GM12878 (cell line): ENCODE measurements around the gene STXBP4. TPM values are rescaled to one million over a fixed set of nuclear protein-coding genes. Genes with fewer than 3 reads are reported as not detected.

Source experiments
- ATAC-seq: fragments of 200-7000 bp; cut with Tn5 transposase; 3 replicates; pipeline ENCODE4 v1.9.1; 2020; ENCODE audit warnings: mild to moderate bottlenecking, moderate library complexity
- BruUV-seq: library from RNA; stranded (reverse); fragments of 400-500 nt; replicated peaks from 2 replicates; lab custom pipeline; 2021; lab: Mats Ljungman, UMichigan
- CTCF ChIA-PET: fragments of 300-600 bp; sonication (Branson Sonifier 250); formaldehyde crosslinking; extraction: SDS; loops from one replicate; lab custom pipeline; 2021; ENCODE audit warnings: inconsistent platforms; lab: Yijun Ruan, JAX
- POLR2A ChIA-PET: fragments of 350-600 bp; formaldehyde crosslinking; extraction: SDS; loops from one replicate; lab custom pipeline; 2021; ENCODE audit warnings: inconsistent platforms; lab: Charles Lee
- RAD21 ChIA-PET: fragments of 300-600 bp; sonication (Branson Sonifier 250); formaldehyde crosslinking; loops from one replicate; lab custom pipeline; 2023; ENCODE audit warnings: antibody characterized with exemption; ENCODE audit not compliant: unreplicated experiment; lab: Charles Lee
- SMC1A ChIA-PET: fragments of 300-600 bp; sonication (Branson Sonifier 250); formaldehyde crosslinking; loops from one replicate; lab custom pipeline; 2023; ENCODE audit not compliant: unreplicated experiment, uncharacterized antibody; lab: Charles Lee
- DNase-seq: peaks from one replicate; pipeline ENCODE4 v3.0.0-alpha.2; 2011; ENCODE audit warnings: low read depth, low spot score
- FAIRE-seq: peaks from 3 replicates; lab custom pipeline; 2011; peaks lifted over from hg19 to GRCh38; lab: Jason Lieb, UNC
- H2AFZ ChIP-seq: 2 replicates; pipeline ENCODE4 v1.6.0; 2011; ENCODE audit warnings: low read depth, low read length, control low read depth; ENCODE audit not compliant: control insufficient read depth
- H3K27ac ChIP-seq: 2 replicates; pipeline ENCODE4 v1.5.1; 2011; ENCODE audit warnings: control low read depth; ENCODE audit not compliant: control insufficient read depth, insufficient read depth
- H3K27me3 ChIP-seq, 2 experiments: replicated peaks in 1 of 2; 2 replicates each; pipeline versions ENCODE4 v1.6.0 to v1.6.1; 2011; ENCODE audit warnings: low read length in 1 of 2; ENCODE audit not compliant: control insufficient read depth in 2 of 2, insufficient read depth in 2 of 2
- H3K36me3 ChIP-seq, 2 experiments: 2 replicates each; pipeline ENCODE4 v1.5.1; 2011; ENCODE audit warnings: low read length in 1 of 2; ENCODE audit not compliant: control insufficient read depth in 2 of 2, insufficient read depth in 2 of 2
- H3K4me1 ChIP-seq: 2 replicates; pipeline ENCODE4 v1.6.1; 2011; ENCODE audit warnings: mild to moderate bottlenecking, low read length, moderate library complexity, mixed read lengths; ENCODE audit not compliant: control insufficient read depth, insufficient read depth
- H3K4me2 ChIP-seq: 2 replicates; pipeline ENCODE4 v1.6.0; 2011; ENCODE audit warnings: control low read depth; ENCODE audit not compliant: control insufficient read depth, insufficient read depth
- H3K4me3 ChIP-seq: fragments of 200-600 bp; sonication (generic); 2 replicates; pipeline ENCODE4 v1.5.1; 2016
- H3K79me2 ChIP-seq: 2 replicates; pipeline ENCODE4 v1.6.0; 2011; ENCODE audit warnings: low read length; ENCODE audit not compliant: control insufficient read depth, insufficient read depth
- H3K9ac ChIP-seq: 2 replicates; pipeline ENCODE4 v1.8.0; 2011; ENCODE audit warnings: low read length, control low read depth, mixed read lengths; ENCODE audit not compliant: control insufficient read depth, insufficient read depth
- H3K9me3 ChIP-seq: replicated peaks from 3 replicates; pipeline ENCODE4 v1.5.1; 2011; ENCODE audit warnings: mild to moderate bottlenecking, low read length; ENCODE audit not compliant: control insufficient read depth, insufficient read depth
- H4K20me1 ChIP-seq: 2 replicates; pipeline ENCODE4 v1.6.0; 2011; ENCODE audit not compliant: control insufficient read depth, insufficient read depth
- BRCA1 ChIP-seq: IDR thresholded peaks from 2 replicates; pipeline ENCODE4 v1.6.1; 2011; ENCODE audit warnings: low read depth, low read length, improper control_type of control experiment
- CHD2 ChIP-seq: IDR thresholded peaks from 2 replicates; pipeline ENCODE4 v1.6.1; 2011; ENCODE audit warnings: low read depth, low read length, improper control_type of control experiment, borderline replicate concordance
- FOS ChIP-seq: IDR thresholded peaks from 3 replicates; pipeline ENCODE4 v1.6.1; 2011; ENCODE audit warnings: borderline replicate concordance; ENCODE audit not compliant: insufficient read length; ENCODE audit errors: extremely low read depth
- NR2C2 ChIP-seq: IDR thresholded peaks from 2 replicates; pipeline ENCODE4 v1.6.1; 2011; ENCODE audit warnings: borderline replicate concordance, low read depth; ENCODE audit not compliant: control insufficient read depth, insufficient read length
- RCOR1 ChIP-seq: conservative IDR thresholded peaks from 2 replicates; pipeline ENCODE4 v1.6.1; 2012; ENCODE audit warnings: low read depth, low read length, improper control_type of control experiment
- SIX5 ChIP-seq: IDR thresholded peaks from 2 replicates; pipeline ENCODE4 v1.6.1; 2011; ENCODE audit warnings: mild to moderate bottlenecking, low read depth, low read length, moderate library complexity; ENCODE audit not compliant: severe bottlenecking
- SRF ChIP-seq, 2 experiments: IDR thresholded peaks; 2 replicates each; pipeline ENCODE4 v1.6.1; 2011; ENCODE audit warnings: low read depth in 2 of 2, low read length in 2 of 2, mild to moderate bottlenecking in 1 of 2, moderate library complexity in 1 of 2
- TARDBP ChIP-seq: IDR thresholded peaks from 2 replicates; pipeline ENCODE4 v1.6.1; 2016; ENCODE audit warnings: borderline replicate concordance
- TCF3 ChIP-seq: IDR thresholded peaks from 2 replicates; pipeline ENCODE4 v1.6.1; 2012; ENCODE audit warnings: low read depth, mild to moderate bottlenecking, low read length, borderline replicate concordance; ENCODE audit not compliant: insufficient read depth
- ZNF384 ChIP-seq: IDR thresholded peaks from 2 replicates; pipeline ENCODE4 v1.6.1; 2012; ENCODE audit warnings: low read depth, mild to moderate bottlenecking, low read length, improper control_type of control experiment, borderline replicate concordance
- WGBS: methylation state at CpG from one replicate; pipeline ENCODE4 v1.1.6; 2016; ENCODE audit warnings: low lambda C conversion rate; ENCODE audit not compliant: insufficient replicate concordance, insufficient coverage; ENCODE audit errors: missing lambda C conversion rate; 5-methylcytosine and 5-hydroxymethylcytosine counted together
- in situ Hi-C: fragments of 300-500 bp; cut with MboI; formaldehyde crosslinking; loops from 9 replicates; pipeline ENCODE4 v1.14.3; 2018; ENCODE audit warnings: mixed read lengths
- intact Hi-C: fragments of 100-400 bp; cut with micrococcal nuclease; formaldehyde crosslinking; loops from one replicate; pipeline ENCODE4 v1.14.2; 2022; ENCODE audit not compliant: unreplicated experiment
- polyA plus RNA-seq, 11 experiments: library from polyadenylated mRNA; depleted of rRNA in 4 of 11; unstranded in 6 of 11; stranded (reverse) in 5 of 11; fragments of >200 nt; fragmentation: Nextera tagmentation in 4 of 11; fragmentation: Illumina TruSeq in 1 of 11; extraction: Ambion mirVana in 4 of 11; extraction: Trizol in 1 of 11; gene quantifications; 1 replicate in 1 of 11; 2 replicates in 10 of 11; pipeline versions ENCODE4 v1.2.1 to v1.2.3, GENCODE V29; 2011 to 2016; ENCODE audit warnings: inconsistent platforms in 2 of 11, missing spikeins in 2 of 11, low read depth in 1 of 11
- total RNA-seq, 4 experiments: library from RNA; depleted of rRNA in 3 of 4; stranded (reverse); fragments of >200 nt in 3 of 4; fragmentation: Illumina TruSeq in 1 of 4; extraction: Trizol in 1 of 4; gene quantifications; 2 replicates each; pipeline versions ENCODE4 v1.2.1 to v1.2.3, GENCODE V29; 2013 to 2021
- TF ChIP-seq, protein P1 (sequence below): fragments of 450-650 bp; IDR thresholded peaks from 2 replicates; pipeline ENCODE4 v1.6.1; 2018; ENCODE audit warnings: borderline replicate concordance, mild to moderate bottlenecking; ENCODE audit not compliant: partially characterized antibody
- TF ChIP-seq, protein P2 (sequence below): IDR thresholded peaks from 2 replicates; pipeline ENCODE4 v1.6.1; 2011; ENCODE audit warnings: low read depth, mild to moderate bottlenecking, low read length, moderate library complexity, borderline replicate concordance; ENCODE audit errors: extremely low read depth
- TF ChIP-seq, protein P3 (sequence below): IDR thresholded peaks from 2 replicates; pipeline ENCODE4 v1.6.1; 2012; ENCODE audit warnings: mild to moderate bottlenecking, low read depth, low read length
- TF ChIP-seq, protein P4 (sequence below): fragments of 450-650 bp; IDR thresholded peaks from 2 replicates; pipeline ENCODE4 v1.6.1; 2016; ENCODE audit warnings: mild to moderate bottlenecking

STXBP4 gene
- total and polyA plus RNA-seq, 10 of the 15 experiments (the other 5 are each of a cell fraction or from before 2014, with no cell fraction given) = 4.3 to 11.0 (median 6.7) TPM

DNA sequence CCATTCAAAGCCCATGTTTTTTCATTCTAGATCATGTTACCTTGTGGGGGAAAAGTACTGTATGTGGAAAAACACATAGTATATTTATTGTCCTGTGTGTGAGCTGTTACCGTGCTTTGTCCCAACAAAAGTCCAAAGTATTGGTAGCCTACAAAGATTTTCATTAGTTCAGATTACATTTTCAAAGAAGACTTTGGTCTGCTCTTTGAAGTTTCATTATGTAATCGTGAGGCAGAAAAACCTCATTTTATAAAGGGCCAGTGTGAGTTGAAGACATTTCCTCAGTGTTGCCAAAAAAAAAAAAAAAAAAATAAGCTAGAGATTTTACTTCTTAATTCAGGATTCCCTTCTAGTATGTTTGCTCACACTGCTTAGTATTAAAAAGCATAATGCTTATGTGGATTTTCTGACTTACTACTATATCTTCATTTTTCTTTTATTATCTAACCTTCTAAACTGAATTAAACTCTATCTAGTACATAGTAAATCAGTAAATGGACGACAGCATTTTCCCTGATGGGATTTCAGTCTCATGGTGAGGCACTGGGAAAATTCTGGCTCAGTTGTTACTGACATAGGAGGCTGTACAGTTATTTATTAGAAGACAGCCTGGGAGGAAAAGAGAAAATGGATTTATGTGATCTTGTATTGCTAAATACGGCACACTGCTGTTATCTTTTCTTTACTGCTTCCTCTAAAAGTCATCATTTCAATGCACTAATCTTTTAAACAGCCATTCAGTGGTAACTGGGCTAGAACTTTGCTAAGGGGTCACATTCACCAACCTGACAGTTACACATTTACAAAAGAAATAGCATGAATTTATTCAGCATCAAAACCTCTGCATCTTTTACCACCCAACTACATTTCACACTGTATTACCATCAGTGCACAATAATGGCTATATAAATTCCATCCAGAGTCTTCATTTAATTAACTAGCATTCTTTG is 100.6 kb downstream of the STXBP4 start:
- Histone ChIP-seq H3K79me2 (no peaks in the 10 kb centered on the region), H3K4me3 (no peak overlapping the region), H3K4me2 (no peak overlapping the region), H3K9ac (no peak overlapping the region), H3K27me3 (no peaks in the 10 kb centered on the region), H3K36me3 (no peaks in the 10 kb centered on the region), H3K9me3 (no peaks in the 10 kb centered on the region), H2AFZ (no peak overlapping the region), H4K20me1 (no peaks in the 10 kb centered on the region), H3K27ac (no peak overlapping the region), H3K4me1 (no peaks in the 10 kb centered on the region)
- RAD21 ChIA-PET = interaction anchor here (1.0 to 1.2 kb wide), 2 partner anchors 9 to 169 kb away, joined by 3 read pairs; no protein-coding TSS in a partner anchor
- DNase-seq (no peak), ATAC-seq (no peak), FAIRE-seq (no peak)
- SMC1A ChIA-PET = interaction anchor here (0.6 to 1.1 kb wide), 4 partner anchors 8 to 82 kb away, joined by 3 to 5 read pairs (median 3); no protein-coding TSS in a partner anchor
- BruUV-seq = no TSS peak
- POLR2A ChIA-PET = interaction anchor here (0.7 kb wide), 1 partner anchor 14 kb away, joined by 5 read pairs; no protein-coding TSS in a partner anchor
- 59% methylated on average over 4 of the region's 4 CpGs for WGBS
- CTCF ChIA-PET = interaction anchor here (0.6 to 1.0 kb wide), 4 partner anchors 9 to 840 kb away, joined by 3 to 4 read pairs (median 3); no protein-coding TSS in a partner anchor
- in situ Hi-C loops (no loop called here), intact Hi-C loops (no loop called here)
- TF ChIP-seq SIX5 (no peak), RCOR1 (no peak), CHD2 (no peak), ZNF384 (no peak), SRF (IDR thresholded peaks at IDR 0.05; ENCODE audit: low read depth in 2 of 2, low read length in 2 of 2) (no peak), FOS (no peak), BRCA1 (no peak), TCF3 (no peak), TARDBP (no peak), NR2C2 (no peak)
- TF ChIP-seq, protein P1, sequence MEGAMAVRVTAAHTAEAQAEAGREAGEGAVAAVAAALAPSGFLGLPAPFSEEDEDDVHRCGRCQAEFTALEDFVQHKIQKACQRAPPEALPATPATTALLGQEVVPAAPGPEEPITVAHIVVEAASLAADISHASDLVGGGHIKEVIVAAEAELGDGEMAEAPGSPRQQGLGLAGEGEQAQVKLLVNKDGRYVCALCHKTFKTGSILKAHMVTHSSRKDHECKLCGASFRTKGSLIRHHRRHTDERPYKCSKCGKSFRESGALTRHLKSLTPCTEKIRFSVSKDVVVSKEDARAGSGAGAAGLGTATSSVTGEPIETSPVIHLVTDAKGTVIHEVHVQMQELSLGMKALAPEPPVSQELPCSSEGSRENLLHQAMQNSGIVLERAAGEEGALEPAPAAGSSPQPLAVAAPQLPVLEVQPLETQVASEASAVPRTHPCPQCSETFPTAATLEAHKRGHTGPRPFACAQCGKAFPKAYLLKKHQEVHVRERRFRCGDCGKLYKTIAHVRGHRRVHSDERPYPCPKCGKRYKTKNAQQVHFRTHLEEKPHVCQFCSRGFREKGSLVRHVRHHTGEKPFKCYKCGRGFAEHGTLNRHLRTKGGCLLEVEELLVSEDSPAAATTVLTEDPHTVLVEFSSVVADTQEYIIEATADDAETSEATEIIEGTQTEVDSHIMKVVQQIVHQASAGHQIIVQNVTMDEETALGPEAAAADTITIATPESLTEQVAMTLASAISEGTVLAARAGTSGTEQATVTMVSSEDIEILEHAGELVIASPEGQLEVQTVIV = no peak
- TF ChIP-seq, protein P2, sequence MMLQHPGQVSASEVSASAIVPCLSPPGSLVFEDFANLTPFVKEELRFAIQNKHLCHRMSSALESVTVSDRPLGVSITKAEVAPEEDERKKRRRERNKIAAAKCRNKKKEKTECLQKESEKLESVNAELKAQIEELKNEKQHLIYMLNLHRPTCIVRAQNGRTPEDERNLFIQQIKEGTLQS = no peak
- TF ChIP-seq, protein P3, sequence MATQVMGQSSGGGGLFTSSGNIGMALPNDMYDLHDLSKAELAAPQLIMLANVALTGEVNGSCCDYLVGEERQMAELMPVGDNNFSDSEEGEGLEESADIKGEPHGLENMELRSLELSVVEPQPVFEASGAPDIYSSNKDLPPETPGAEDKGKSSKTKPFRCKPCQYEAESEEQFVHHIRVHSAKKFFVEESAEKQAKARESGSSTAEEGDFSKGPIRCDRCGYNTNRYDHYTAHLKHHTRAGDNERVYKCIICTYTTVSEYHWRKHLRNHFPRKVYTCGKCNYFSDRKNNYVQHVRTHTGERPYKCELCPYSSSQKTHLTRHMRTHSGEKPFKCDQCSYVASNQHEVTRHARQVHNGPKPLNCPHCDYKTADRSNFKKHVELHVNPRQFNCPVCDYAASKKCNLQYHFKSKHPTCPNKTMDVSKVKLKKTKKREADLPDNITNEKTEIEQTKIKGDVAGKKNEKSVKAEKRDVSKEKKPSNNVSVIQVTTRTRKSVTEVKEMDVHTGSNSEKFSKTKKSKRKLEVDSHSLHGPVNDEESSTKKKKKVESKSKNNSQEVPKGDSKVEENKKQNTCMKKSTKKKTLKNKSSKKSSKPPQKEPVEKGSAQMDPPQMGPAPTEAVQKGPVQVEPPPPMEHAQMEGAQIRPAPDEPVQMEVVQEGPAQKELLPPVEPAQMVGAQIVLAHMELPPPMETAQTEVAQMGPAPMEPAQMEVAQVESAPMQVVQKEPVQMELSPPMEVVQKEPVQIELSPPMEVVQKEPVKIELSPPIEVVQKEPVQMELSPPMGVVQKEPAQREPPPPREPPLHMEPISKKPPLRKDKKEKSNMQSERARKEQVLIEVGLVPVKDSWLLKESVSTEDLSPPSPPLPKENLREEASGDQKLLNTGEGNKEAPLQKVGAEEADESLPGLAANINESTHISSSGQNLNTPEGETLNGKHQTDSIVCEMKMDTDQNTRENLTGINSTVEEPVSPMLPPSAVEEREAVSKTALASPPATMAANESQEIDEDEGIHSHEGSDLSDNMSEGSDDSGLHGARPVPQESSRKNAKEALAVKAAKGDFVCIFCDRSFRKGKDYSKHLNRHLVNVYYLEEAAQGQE = no peak
- TF ChIP-seq, protein P4, sequence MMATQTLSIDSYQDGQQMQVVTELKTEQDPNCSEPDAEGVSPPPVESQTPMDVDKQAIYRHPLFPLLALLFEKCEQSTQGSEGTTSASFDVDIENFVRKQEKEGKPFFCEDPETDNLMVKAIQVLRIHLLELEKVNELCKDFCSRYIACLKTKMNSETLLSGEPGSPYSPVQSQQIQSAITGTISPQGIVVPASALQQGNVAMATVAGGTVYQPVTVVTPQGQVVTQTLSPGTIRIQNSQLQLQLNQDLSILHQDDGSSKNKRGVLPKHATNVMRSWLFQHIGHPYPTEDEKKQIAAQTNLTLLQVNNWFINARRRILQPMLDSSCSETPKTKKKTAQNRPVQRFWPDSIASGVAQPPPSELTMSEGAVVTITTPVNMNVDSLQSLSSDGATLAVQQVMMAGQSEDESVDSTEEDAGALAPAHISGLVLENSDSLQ = no peak
